IMR-90 (cell line): ENCODE measurements around the gene DNAH8. TPM values are rescaled to one million over a fixed set of nuclear protein-coding genes. Genes with fewer than 3 reads are reported as not detected.

ENCODE experiments used
- ATAC-seq: fragments of 200-7000 bp; cut with Tn5 transposase; 2 replicates; pipeline ENCODE4 v1.9.1; 2020; ENCODE audit warnings: low read depth, mild to moderate bottlenecking, moderate library complexity
- BruUV-seq: library from RNA; stranded (reverse); fragments of 400-500 nt; replicated peaks from 2 replicates; lab custom pipeline; 2021; lab: Mats Ljungman, UMichigan
- CTCF ChIA-PET: fragments of 300-600 bp; formaldehyde crosslinking; extraction: SDS; loops from one replicate; lab custom pipeline; 2021; ENCODE audit warnings: antibody characterized with exemption; lab: Yijun Ruan, JAX
- POLR2A ChIA-PET: fragments of 300-600 bp; sonication (Branson Sonifier 250); formaldehyde crosslinking; loops from one replicate; lab custom pipeline; 2022; ENCODE audit warnings: antibody characterized with exemption; ENCODE audit not compliant: unreplicated experiment; lab: Charles Lee
- DNase-seq: peaks from one replicate; pipeline ENCODE4 v3.0.0; 2013
- H2AFZ ChIP-seq: replicated peaks from 2 replicates; pipeline ENCODE3; 2013; ENCODE audit warnings: low read length, mild to moderate bottlenecking; ENCODE audit not compliant: poor library complexity
- H2AK5ac ChIP-seq: 2 replicates; pipeline ENCODE4 v1.6.1; 2013; ENCODE audit warnings: low read depth, low read length, inconsistent platforms
- H2AK9ac ChIP-seq: replicated peaks from 2 replicates; pipeline ENCODE3; 2013; ENCODE audit warnings: mild to moderate bottlenecking, low read depth, low read length, moderate library complexity; ENCODE audit not compliant: poor library complexity
- H2BK120ac ChIP-seq: 2 replicates; pipeline ENCODE4 v1.6.1; 2013; ENCODE audit warnings: low read depth, low read length, inconsistent platforms
- H2BK15ac ChIP-seq: 3 replicates; pipeline ENCODE4 v1.6.1; 2013; ENCODE audit warnings: low read depth, low read length, inconsistent platforms
- H2BK20ac ChIP-seq: 2 replicates; pipeline ENCODE4 v1.6.1; 2013; ENCODE audit warnings: low read depth, mild to moderate bottlenecking, inconsistent platforms, low read length, moderate library complexity
- H2BK5ac ChIP-seq: 2 replicates; pipeline ENCODE4 v1.6.1; 2013; ENCODE audit warnings: mild to moderate bottlenecking, low read depth, low read length, inconsistent platforms; ENCODE audit not compliant: poor library complexity, severe bottlenecking
- H3K14ac ChIP-seq: replicated peaks from 2 replicates; pipeline ENCODE4 v1.6.1; 2013; ENCODE audit warnings: low read depth, low read length, inconsistent platforms
- H3K18ac ChIP-seq: 2 replicates; pipeline ENCODE4 v1.6.1; 2013; ENCODE audit warnings: low read depth, low read length, control low read depth
- H3K23ac ChIP-seq: 2 replicates; pipeline ENCODE4 v1.6.1; 2013; ENCODE audit warnings: low read depth, low read length, inconsistent platforms
- H3K27ac ChIP-seq: 2 replicates; pipeline ENCODE4 v1.5.1; 2013; ENCODE audit warnings: mild to moderate bottlenecking, control low read depth, low read length; ENCODE audit not compliant: insufficient read depth
- H3K27me3 ChIP-seq: 2 replicates; pipeline ENCODE4 v1.6.1; 2013; ENCODE audit warnings: low read length; ENCODE audit not compliant: control insufficient read depth, insufficient read depth
- H3K36me3 ChIP-seq: 2 replicates; pipeline ENCODE4 v1.6.1; 2013; ENCODE audit warnings: low read length, mixed read lengths; ENCODE audit not compliant: control insufficient read depth, insufficient read depth
- H3K4ac ChIP-seq: 2 replicates; pipeline ENCODE4 v1.6.1; 2013; ENCODE audit warnings: low read depth, low read length, inconsistent platforms
- H3K4me1 ChIP-seq: 2 replicates; pipeline ENCODE4 v1.6.1; 2013; ENCODE audit warnings: low read length, mixed read lengths; ENCODE audit not compliant: control insufficient read depth, insufficient read depth
- H3K4me2 ChIP-seq: 2 replicates; pipeline ENCODE4 v1.6.1; 2013; ENCODE audit warnings: low read depth, mild to moderate bottlenecking, control low read depth, low read length, moderate library complexity
- H3K4me3 ChIP-seq: 2 replicates; pipeline ENCODE4 v1.5.1; 2013; ENCODE audit warnings: low read depth, mild to moderate bottlenecking, control low read depth, low read length, moderate library complexity; ENCODE audit not compliant: insufficient read depth
- H3K56ac ChIP-seq: 2 replicates; pipeline ENCODE4 v1.6.1; 2013; ENCODE audit warnings: low read length, inconsistent platforms; ENCODE audit not compliant: insufficient read depth; ENCODE audit errors: extremely low read depth
- H3K79me1 ChIP-seq, 2 experiments: 2 replicates each; pipeline ENCODE4 v1.6.1; 2013; ENCODE audit warnings: low read length in 2 of 2, inconsistent platforms in 1 of 2, low read depth in 1 of 2
- H3K9ac ChIP-seq: 2 replicates; pipeline ENCODE4 v1.6.1; 2013; ENCODE audit warnings: low read depth, low read length, control low read depth
- H3K9me1 ChIP-seq: 2 replicates; pipeline ENCODE4 v1.6.1; 2013; ENCODE audit warnings: low read length, inconsistent platforms; ENCODE audit not compliant: insufficient read depth
- H3K9me3 ChIP-seq: 2 replicates; pipeline ENCODE4 v1.6.1; 2013; ENCODE audit warnings: low read length; ENCODE audit not compliant: control insufficient read depth, insufficient read depth
- H4K20me1 ChIP-seq: 2 replicates; pipeline ENCODE4 v1.6.1; 2013; ENCODE audit warnings: low read length, inconsistent platforms; ENCODE audit not compliant: insufficient read depth
- H4K5ac ChIP-seq: 2 replicates; pipeline ENCODE4 v1.6.1; 2013; ENCODE audit warnings: mild to moderate bottlenecking, low read depth, low read length, control low read depth
- H4K8ac ChIP-seq, 2 experiments: 2 replicates each; pipeline ENCODE4 v1.6.1; 2013; ENCODE audit warnings: low read depth in 2 of 2, low read length in 2 of 2, control low read depth in 1 of 2, inconsistent platforms in 1 of 2
- H4K91ac ChIP-seq: 2 replicates; pipeline ENCODE4 v1.6.1; 2013; ENCODE audit warnings: low read depth, low read length, inconsistent platforms; ENCODE audit not compliant: insufficient read depth
- USF2 ChIP-seq: fragments of 150-350 bp; IDR thresholded peaks from 2 replicates; pipeline ENCODE4 v1.6.1; 2017; ENCODE audit warnings: mild to moderate bottlenecking, antibody characterized with exemption, low read length, low read depth
- WGBS, 2 experiments: methylation state at CpG; one replicate each; pipeline versions ENCODE4 v1.1.5 to v1.1.7; 2013; ENCODE audit warnings: missing lambda C conversion rate in 2 of 2; ENCODE audit not compliant: insufficient read length in 1 of 2; ENCODE audit errors: extremely low coverage in 2 of 2; 5-methylcytosine and 5-hydroxymethylcytosine counted together
- dilution Hi-C: fragments of 300-500 bp; cut with HindIII; formaldehyde crosslinking; loops from one replicate; pipeline ENCODE4 v1.14.3; 2018; ENCODE audit warnings: low sequenced_read_pairs; ENCODE audit not compliant: unreplicated experiment
- in situ Hi-C: fragments of 300-500 bp; cut with MboI; formaldehyde crosslinking; loops from 3 replicates; pipeline ENCODE4 v1.14.3; 2019; ENCODE audit warnings: low sequenced_read_pairs, inconsistent platforms, mixed read lengths
- intact Hi-C: fragments of 100-400 bp; cut with micrococcal nuclease; formaldehyde crosslinking; loops from 2 replicates; pipeline ENCODE4 v1.10.0; 2022
- polyA plus RNA-seq, 3 experiments: library from polyadenylated mRNA; depleted of rRNA; stranded (reverse); fragments of >200 nt; gene quantifications; 2 replicates each; pipeline ENCODE4 v1.2.3, GENCODE V29; 2012; ENCODE audit warnings: low replicate concordance in 1 of 3
- total RNA-seq: library from RNA; depleted of rRNA; stranded (reverse); fragments of >200 nt; gene quantifications from 2 replicates; pipeline ENCODE4 v1.2.3, GENCODE V29; 2012

Gene DNAH8
- total and polyA plus RNA-seq, 2 of the 4 experiments (the other 2 are of a cell fraction): not detected

- Histone ChIP-seq H3K9me1 (no peaks in the 10 kb centered on the region), H3K14ac (no peak overlapping the region), H3K4me2 (no peak overlapping the region), H2AK5ac (no peak overlapping the region), H2BK5ac (no peak overlapping the region), H3K79me1 (peaks cover 6 to 23% of the 10 kb centered on the region in 2 experiments; a peak in 3 of 4 replicates), H3K9me3 (peaks cover 5% of the 10 kb centered on the region; the same call in 1 of the 2 replicates), H4K91ac (no peak overlapping the region), H3K23ac (no peak overlapping the region), H3K18ac (no peak overlapping the region), H3K36me3 (0 out of 2 replicates have a peak, but pooled peaks cover 3% of the 10 kb centered on the region), H4K20me1 (peaks cover 8% of the 10 kb centered on the region; the same call in 1 of the 2 replicates), H2AK9ac (no peak overlapping the region), H3K9ac (no peak overlapping the region), H2BK120ac (no peak overlapping the region), H3K56ac (no peak overlapping the region), H4K8ac (no peak overlapping the region), H2AFZ (no peak overlapping the region), H4K5ac (no peak overlapping the region), H3K27ac (no peak overlapping the region), H3K4me1 (no peaks in the 10 kb centered on the region), H2BK15ac (no peak overlapping the region), H2BK20ac (no peak overlapping the region), H3K4ac (no peak overlapping the region), H3K27me3 (no peaks in the 10 kb centered on the region), H3K4me3 (no peak overlapping the region)
- CTCF ChIA-PET: no interaction called here
- POLR2A ChIA-PET: no interaction called here
- no CpG with 5 or more reads among the region's 2 CpGs for WGBS, 2 experiments
- no peak for TF ChIP-seq USF2
- ATAC-seq (no peak), DNase-seq (no peak)
- dilution Hi-C loops: no loop called here
- in situ Hi-C loops: no loop called here
- no TSS peak for BruUV-seq
- intact Hi-C loops: no loop called here
Observed at GRCh38 chr6:38695227-38695900, 19.7 kb upstream of the DNAH8 start.
